Keratinocyte (primary cell): ENCODE results near the gene KCNS3. TPM values are rescaled to one million over a fixed set of nuclear protein-coding genes. Genes with fewer than 3 reads are reported as not detected.

ENCODE experiments used
- DNase-seq: peaks from one replicate; pipeline ENCODE4 v3.0.0-alpha.2; 2011; ENCODE audit warnings: low read depth, missing footprints, low spot score
- FAIRE-seq: peaks from 2 replicates; lab custom pipeline; 2011; peaks lifted over from hg19 to GRCh38; lab: Jason Lieb, UNC
- H2AFZ ChIP-seq: 2 replicates; pipeline ENCODE4 v1.6.0; 2012; ENCODE audit warnings: low read length, control low read depth, inconsistent platforms; ENCODE audit not compliant: control insufficient read depth
- H3K27ac ChIP-seq: 2 replicates; pipeline ENCODE4 v1.5.1; 2011; ENCODE audit warnings: low read length; ENCODE audit not compliant: control insufficient read depth, insufficient read depth
- H3K27me3 ChIP-seq: 3 replicates; pipeline ENCODE4 v1.6.0; 2011; ENCODE audit warnings: low read length; ENCODE audit not compliant: control insufficient read depth, insufficient read depth; ENCODE audit errors: extremely low read depth
- H3K36me3 ChIP-seq, 2 experiments: 2 replicates in 1 of 2; 3 replicates in 1 of 2; pipeline ENCODE4 v1.5.1; 2011; ENCODE audit warnings: low read length in 2 of 2, mild to moderate bottlenecking in 1 of 2; ENCODE audit not compliant: control insufficient read depth in 2 of 2, insufficient read depth in 2 of 2; ENCODE audit errors: extremely low read depth in 1 of 2
- H3K4me1 ChIP-seq: 3 replicates; pipeline ENCODE4 v1.5.1; 2011; ENCODE audit warnings: low read length; ENCODE audit not compliant: control insufficient read depth, insufficient read depth; ENCODE audit errors: extremely low read depth
- H3K4me2 ChIP-seq: 3 replicates; pipeline ENCODE4 v1.6.0; 2011; ENCODE audit warnings: low read depth, low read length; ENCODE audit not compliant: control insufficient read depth, insufficient read depth; ENCODE audit errors: extremely low read depth
- H3K4me3 ChIP-seq, 3 experiments: fragments of 200-600 bp in 1 of 3; sonication (generic) in 1 of 3; 2 replicates in 2 of 3; 3 replicates in 1 of 3; pipeline ENCODE4 v1.5.1; 2011 to 2016; ENCODE audit warnings: low read length in 3 of 3, mild to moderate bottlenecking in 3 of 3, control low read depth in 2 of 3, inconsistent platforms in 1 of 3, low read depth in 1 of 3, mixed read lengths in 1 of 3, mixed run types in 1 of 3, moderate library complexity in 1 of 3; ENCODE audit not compliant: control insufficient read depth in 2 of 3, insufficient read depth in 2 of 3; ENCODE audit errors: extremely low read depth in 1 of 3
- H3K79me2 ChIP-seq: 2 replicates; pipeline ENCODE4 v1.6.0; 2012; ENCODE audit warnings: low read length; ENCODE audit not compliant: control insufficient read depth, insufficient read depth
- H3K9ac ChIP-seq: 3 replicates; pipeline ENCODE4 v1.6.0; 2011; ENCODE audit warnings: low read length; ENCODE audit not compliant: control insufficient read depth, insufficient read depth; ENCODE audit errors: extremely low read depth
- H3K9me1 ChIP-seq: 3 replicates; pipeline ENCODE4 v1.6.0; 2011; ENCODE audit warnings: low read length; ENCODE audit not compliant: control insufficient read depth, insufficient read depth; ENCODE audit errors: extremely low read depth
- H3K9me3 ChIP-seq: 2 replicates; pipeline ENCODE4 v1.5.1; 2012; ENCODE audit warnings: low read depth, low read length; ENCODE audit not compliant: control insufficient read depth
- H4K20me1 ChIP-seq: 3 replicates; pipeline ENCODE4 v1.6.0; 2011; ENCODE audit warnings: low read length; ENCODE audit not compliant: control insufficient read depth, insufficient read depth; ENCODE audit errors: extremely low read depth
- EZH2 ChIP-seq: IDR thresholded peaks from one replicate; pipeline ENCODE4 v1.6.1; 2012; ENCODE audit warnings: inconsistent platforms, mild to moderate bottlenecking, low read length, moderate library complexity
- dilution Hi-C: fragments of 300-500 bp; cut with MboI; formaldehyde crosslinking; loops from one replicate; pipeline ENCODE4 v1.7.0; 2020; ENCODE audit warnings: low sequenced_read_pairs; ENCODE audit not compliant: extremely low pct_ligation_motif_present
- polyA plus RNA-seq, 5 experiments: library from polyadenylated mRNA; depleted of rRNA in 3 of 5; stranded (reverse) in 3 of 5; stranded (forward) in 1 of 5; unstranded in 1 of 5; fragments of >200 nt; gene quantifications; 1 replicate in 1 of 5; 2 replicates in 3 of 5; 3 replicates in 1 of 5; pipeline versions ENCODE4 v1.2.1 to v1.2.3, GENCODE V29; 2011 to 2012; ENCODE audit warnings: missing spikeins in 2 of 5, low read depth in 1 of 5, low replicate concordance in 1 of 5
- TF ChIP-seq, protein P1 (sequence below), 3 experiments: IDR thresholded peaks in 1 of 3; conservative IDR thresholded peaks in 1 of 3; optimal IDR thresholded peaks in 1 of 3; 2 replicates in 2 of 3; 3 replicates in 1 of 3; pipeline versions ENCODE3 to v1.5.1; 2011; ENCODE audit warnings: low read length in 3 of 3, mild to moderate bottlenecking in 3 of 3, moderate library complexity in 2 of 3, control low read depth in 1 of 3, inconsistent platforms in 1 of 3; ENCODE audit not compliant: insufficient read depth in 2 of 3; ENCODE audit errors: extremely low read depth in 1 of 3

Gene KCNS3
- polyA plus RNA-seq, 1 donor (not counting 4 experiments of a cell fraction or from before 2014, with no cell fraction given) = 7.3 TPM

DNA sequence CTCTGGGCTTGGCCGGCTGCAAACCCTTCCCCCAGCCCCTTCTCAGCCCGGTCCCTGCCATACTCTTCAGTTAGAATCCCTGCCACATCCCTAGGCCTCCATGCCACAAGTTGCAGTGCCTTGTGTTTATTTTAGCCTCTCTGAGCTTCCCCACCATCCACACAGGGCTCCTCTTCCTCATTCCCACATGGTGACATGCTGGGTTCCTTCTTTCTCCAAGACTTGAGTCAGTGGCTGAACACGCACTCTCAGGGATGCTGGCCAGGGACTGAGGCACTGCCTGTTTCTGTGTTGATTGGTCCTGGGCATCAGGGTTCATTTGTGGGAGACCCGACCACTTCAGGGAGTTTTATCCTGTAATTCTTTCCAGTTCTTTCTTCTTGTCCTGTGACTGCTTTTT lies 56.3 kb downstream of the KCNS3 start:
- no peak for DNase-seq
- Histone ChIP-seq H3K79me2 (no peaks in the 10 kb centered on the region), H3K27me3 (no peaks in the 10 kb centered on the region), H3K9me1 (no peaks in the 10 kb centered on the region), H3K4me3 (no peak overlapping the region), H2AFZ (no peak overlapping the region), H3K36me3 (peaks cover 0 to 4% of the 10 kb centered on the region in 2 experiments), H3K9ac (no peak overlapping the region), H3K4me1 (no peaks in the 10 kb centered on the region), H4K20me1 (no peaks in the 10 kb centered on the region), H3K4me2 (no peak overlapping the region), H3K9me3 (no peaks in the 10 kb centered on the region), H3K27ac (no peak overlapping the region)
- no peak for TF ChIP-seq EZH2
- TF ChIP-seq, protein P1, sequence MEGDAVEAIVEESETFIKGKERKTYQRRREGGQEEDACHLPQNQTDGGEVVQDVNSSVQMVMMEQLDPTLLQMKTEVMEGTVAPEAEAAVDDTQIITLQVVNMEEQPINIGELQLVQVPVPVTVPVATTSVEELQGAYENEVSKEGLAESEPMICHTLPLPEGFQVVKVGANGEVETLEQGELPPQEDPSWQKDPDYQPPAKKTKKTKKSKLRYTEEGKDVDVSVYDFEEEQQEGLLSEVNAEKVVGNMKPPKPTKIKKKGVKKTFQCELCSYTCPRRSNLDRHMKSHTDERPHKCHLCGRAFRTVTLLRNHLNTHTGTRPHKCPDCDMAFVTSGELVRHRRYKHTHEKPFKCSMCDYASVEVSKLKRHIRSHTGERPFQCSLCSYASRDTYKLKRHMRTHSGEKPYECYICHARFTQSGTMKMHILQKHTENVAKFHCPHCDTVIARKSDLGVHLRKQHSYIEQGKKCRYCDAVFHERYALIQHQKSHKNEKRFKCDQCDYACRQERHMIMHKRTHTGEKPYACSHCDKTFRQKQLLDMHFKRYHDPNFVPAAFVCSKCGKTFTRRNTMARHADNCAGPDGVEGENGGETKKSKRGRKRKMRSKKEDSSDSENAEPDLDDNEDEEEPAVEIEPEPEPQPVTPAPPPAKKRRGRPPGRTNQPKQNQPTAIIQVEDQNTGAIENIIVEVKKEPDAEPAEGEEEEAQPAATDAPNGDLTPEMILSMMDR (optimal IDR thresholded peaks at IDR 0.05 in 1 of 3, IDR thresholded peaks at IDR 0.05 in 1 of 3, conservative IDR thresholded peaks at IDR 0.05 in 1 of 3; ENCODE audit: extremely low read depth in 1 of 3, insufficient read depth in 2 of 3, low read length in 3 of 3) = no peak
- FAIRE-seq = no peak
- dilution Hi-C loops = no loop called here

DNA sequence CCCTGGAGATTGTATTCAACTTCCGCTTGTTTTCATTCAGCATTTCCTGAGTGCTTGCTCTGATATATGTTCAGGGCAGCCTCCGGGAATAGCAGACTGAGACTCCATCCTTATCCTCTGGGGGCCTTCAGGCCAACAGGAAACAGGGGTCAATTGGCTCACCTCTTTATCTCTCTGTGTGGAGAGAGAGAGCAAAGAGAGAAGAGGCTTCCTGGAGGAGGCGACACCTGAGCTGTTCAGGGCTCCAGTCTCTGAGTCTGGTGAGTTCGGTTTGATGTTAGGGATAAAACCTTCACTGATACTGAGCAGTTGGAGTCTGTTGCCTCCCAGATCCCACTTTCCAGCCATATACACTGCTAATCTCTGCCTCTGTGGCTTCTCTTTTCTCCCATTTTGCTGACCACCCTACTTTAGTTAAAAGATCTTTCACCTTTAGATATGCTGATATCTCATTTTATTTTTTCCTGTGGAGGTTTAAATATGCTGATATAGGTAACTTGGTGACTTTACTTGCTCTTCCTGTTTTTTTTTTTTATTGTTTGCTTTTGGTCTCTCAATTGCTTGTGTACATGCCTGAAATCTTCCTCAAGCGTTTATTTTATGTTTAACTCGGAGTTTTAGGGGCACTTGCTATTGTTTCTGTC lies 56.9 kb downstream of the KCNS3 start:
- Histone ChIP-seq H3K4me3 (no peak overlapping the region), H3K9ac (no peak overlapping the region), H2AFZ (no peak overlapping the region), H3K9me1 (no peaks in the 10 kb centered on the region), H3K36me3 (peaks cover 0 to 4% of the 10 kb centered on the region in 2 experiments), H3K4me2 (no peak overlapping the region), H3K79me2 (no peaks in the 10 kb centered on the region), H3K27me3 (no peaks in the 10 kb centered on the region), H3K9me3 (no peaks in the 10 kb centered on the region), H4K20me1 (no peaks in the 10 kb centered on the region), H3K4me1 (no peaks in the 10 kb centered on the region), H3K27ac (no peak overlapping the region)
- TF ChIP-seq EZH2 = no peak
- TF ChIP-seq, protein P1 (optimal IDR thresholded peaks at IDR 0.05 in 1 of 3, IDR thresholded peaks at IDR 0.05 in 1 of 3, conservative IDR thresholded peaks at IDR 0.05 in 1 of 3; ENCODE audit: extremely low read depth in 1 of 3, insufficient read depth in 2 of 3, low read length in 3 of 3) = no peak
- dilution Hi-C loops = no loop called here
- no peak for DNase-seq
- no peak for FAIRE-seq
